PC-3 (cell line): ENCODE measurements around the gene WNT3. TPM values are rescaled to one million over a fixed set of nuclear protein-coding genes. Genes with fewer than 3 reads are reported as not detected.

Source experiments
- ATAC-seq: fragments of 200-7000 bp; cut with Tn5 transposase; 2 replicates; pipeline ENCODE4 v1.9.1; 2020; ENCODE audit warnings: mild to moderate bottlenecking, moderate library complexity
- BruUV-seq: library from RNA; stranded (reverse); fragments of 400-500 nt; replicated peaks from 2 replicates; lab custom pipeline; 2021; lab: Mats Ljungman, UMichigan
- CTCF ChIA-PET: fragments of 300-600 bp; sonication (Branson Sonifier 250); formaldehyde crosslinking; loops from one replicate; lab custom pipeline; 2022; ENCODE audit warnings: antibody characterized with exemption; lab: Charles Lee
- POLR2A ChIA-PET: fragments of 300-600 bp; sonication (Branson Sonifier 250); formaldehyde crosslinking; loops from one replicate; lab custom pipeline; 2022; ENCODE audit warnings: antibody characterized with exemption; ENCODE audit not compliant: unreplicated experiment; lab: Charles Lee
- DNase-seq: peaks from one replicate; pipeline ENCODE4 v3.0.0-alpha.2; 2015
- H2AFZ ChIP-seq: fragments of 300-600 bp; sonication (generic); 2 replicates; pipeline ENCODE4 v1.6.0; 2016; ENCODE audit warnings: antibody characterized with exemption, low read length
- H3F3A ChIP-seq: fragments of 300-600 bp; sonication (generic); one replicate; pipeline ENCODE4 v1.6.0; 2017; ENCODE audit warnings: antibody characterized with exemption, low read length, control low read depth, mild to moderate bottlenecking; ENCODE audit not compliant: unreplicated experiment
- H3K27ac ChIP-seq: fragments of 300-600 bp; sonication (generic); 2 replicates; pipeline ENCODE4 v1.5.1; 2016; ENCODE audit warnings: mild to moderate bottlenecking, low read length
- H3K27me3 ChIP-seq: fragments of 300-600 bp; sonication (generic); 2 replicates; pipeline ENCODE4 v1.6.1; 2016; ENCODE audit warnings: low read length, mixed read lengths
- H3K36me3 ChIP-seq: fragments of 300-600 bp; sonication (generic); 2 replicates; pipeline ENCODE4 v1.6.1; 2016; ENCODE audit warnings: low read depth, mixed run types, low read length, mixed read lengths
- H3K4me1 ChIP-seq: fragments of 300-600 bp; sonication (generic); 2 replicates; pipeline ENCODE4 v1.5.1; 2016; ENCODE audit warnings: low read length; ENCODE audit not compliant: insufficient read depth
- H3K4me2 ChIP-seq: fragments of 300-600 bp; sonication (generic); 2 replicates; pipeline ENCODE4 v1.6.0; 2016; ENCODE audit warnings: low read length
- H3K4me3 ChIP-seq: fragments of 300-600 bp; sonication (generic); 2 replicates; pipeline ENCODE4 v1.5.1; 2016; ENCODE audit warnings: mild to moderate bottlenecking, low read length, mixed read lengths
- H3K79me2 ChIP-seq: fragments of 300-600 bp; sonication (generic); 2 replicates; pipeline ENCODE4 v1.6.1; 2017; ENCODE audit warnings: low read length, mixed read lengths
- H3K9ac ChIP-seq: fragments of 300-600 bp; sonication (generic); 2 replicates; pipeline ENCODE4 v1.6.0; 2016; ENCODE audit warnings: mild to moderate bottlenecking, low read length
- H3K9me2 ChIP-seq: fragments of 300-600 bp; sonication (generic); replicated peaks from 2 replicates; pipeline ENCODE4 v1.6.1; 2016; ENCODE audit warnings: mixed run types, low read length, mixed read lengths
- H3K9me3 ChIP-seq: fragments of 300-600 bp; sonication (generic); 2 replicates; pipeline ENCODE4 v1.6.1; 2016; ENCODE audit warnings: low read length, mixed read lengths
- H4K20me1 ChIP-seq: fragments of 300-600 bp; sonication (generic); 2 replicates; pipeline ENCODE4 v1.6.1; 2016; ENCODE audit warnings: low read length, mixed read lengths
- CTCF ChIP-seq: fragments of 300-600 bp; sonication (generic); conservative IDR thresholded peaks from 2 replicates; pipeline ENCODE4 v1.5.1; 2017; ENCODE audit warnings: antibody characterized with exemption, low read depth, mild to moderate bottlenecking, low read length
- EZH2 ChIP-seq: fragments of 300-600 bp; sonication (generic); IDR thresholded peaks from one replicate; pipeline ENCODE4 v1.6.1; 2017; ENCODE audit warnings: antibody characterized with exemption, mild to moderate bottlenecking, low read length; ENCODE audit not compliant: unreplicated experiment
- EZH2phosphoT487 ChIP-seq: fragments of 300-600 bp; sonication (generic); IDR thresholded peaks from 2 replicates; pipeline ENCODE4 v1.6.1; 2018; ENCODE audit warnings: mild to moderate bottlenecking, antibody characterized with exemption, low read length, borderline replicate concordance
- intact Hi-C: fragments of 100-400 bp; cut with micrococcal nuclease; formaldehyde crosslinking; loops from 2 replicates; pipeline ENCODE4 v1.9.0; 2023
- total RNA-seq: library from RNA; depleted of rRNA; stranded (reverse); fragments of >200 nt; gene quantifications from 2 replicates; pipeline ENCODE4 v1.2.3, GENCODE V29; 2014

WNT3 gene
- total RNA-seq, 1 experiment from 2014 or later, result 4.9 TPM

DNA sequence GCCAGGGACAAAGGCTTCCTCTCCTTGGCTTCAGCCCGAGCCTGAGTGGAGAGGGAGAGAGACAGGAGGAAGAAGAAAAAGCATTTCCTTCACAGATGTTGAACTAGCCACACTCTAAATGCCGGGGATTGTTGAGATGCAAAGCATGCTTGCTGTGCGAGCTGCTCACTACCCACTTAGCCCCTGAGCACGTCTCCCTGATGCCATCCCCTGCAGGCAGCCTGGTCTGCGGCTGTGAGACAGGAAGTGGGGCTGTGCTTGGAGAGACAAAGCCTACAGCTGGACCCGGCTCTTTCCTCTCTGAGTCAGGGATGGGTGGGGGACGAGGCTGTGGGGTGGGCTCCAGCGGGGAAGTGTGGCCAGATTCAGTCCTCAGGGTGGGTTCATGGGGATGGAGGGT, 46.6 kb upstream of the WNT3 start:
- no TSS peak for BruUV-seq

GRCh38 chr17:46863383-46864121, 45.1 kb upstream of the WNT3 start:
- ChIA-PET CTCF (no interaction called here), POLR2A (no interaction called here)
- Histone ChIP-seq H3K79me2 (no peaks in the 10 kb centered on the region), H3K27me3 (peaks cover 14% of the 10 kb centered on the region; the same call in 1 of the 2 replicates), H3K9me3 (no peaks in the 10 kb centered on the region), H3K9ac (no peak overlapping the region), H3K4me2 (no peak overlapping the region), H3K9me2 (no peaks in the 10 kb centered on the region), H3F3A (no peaks in the 10 kb centered on the region), H2AFZ (no peak overlapping the region), H3K4me1 (no peaks in the 10 kb centered on the region), H3K27ac (no peak overlapping the region), H3K36me3 (no peaks in the 10 kb centered on the region), H4K20me1 (no peaks in the 10 kb centered on the region), H3K4me3 (no peak overlapping the region)
- intact Hi-C loops, result no loop called here
- no peak for TF ChIP-seq EZH2
- TF ChIP-seq EZH2phosphoT487, result no peak
- no peak for TF ChIP-seq CTCF
- BruUV-seq, result no TSS peak
- no peak for ATAC-seq
- DNase-seq, result no peak

More for the DNA sequence above, 46.6 kb upstream of the WNT3 start:
- Histone ChIP-seq H3K4me1 (no peaks in the 10 kb centered on the region), H3K27ac (no peak overlapping the region), H3K9ac (no peak overlapping the region), H4K20me1 (no peaks in the 10 kb centered on the region), H3K4me3 (no peak overlapping the region), H3F3A (no peaks in the 10 kb centered on the region), H3K36me3 (no peaks in the 10 kb centered on the region), H3K79me2 (no peaks in the 10 kb centered on the region), H3K9me3 (no peaks in the 10 kb centered on the region), H3K9me2 (no peaks in the 10 kb centered on the region), H2AFZ (no peak overlapping the region), H3K27me3 (peaks cover 14% of the 10 kb centered on the region; the same call in 1 of the 2 replicates), H3K4me2 (no peak overlapping the region)
- ATAC-seq (no peak), DNase-seq (no peak)
- CTCF ChIA-PET, result no interaction called here
- intact Hi-C loops, result no loop called here
- POLR2A ChIA-PET, result no interaction called here
- no peak for TF ChIP-seq EZH2
- TF ChIP-seq EZH2phosphoT487, result no peak
- no peak for TF ChIP-seq CTCF

DNA sequence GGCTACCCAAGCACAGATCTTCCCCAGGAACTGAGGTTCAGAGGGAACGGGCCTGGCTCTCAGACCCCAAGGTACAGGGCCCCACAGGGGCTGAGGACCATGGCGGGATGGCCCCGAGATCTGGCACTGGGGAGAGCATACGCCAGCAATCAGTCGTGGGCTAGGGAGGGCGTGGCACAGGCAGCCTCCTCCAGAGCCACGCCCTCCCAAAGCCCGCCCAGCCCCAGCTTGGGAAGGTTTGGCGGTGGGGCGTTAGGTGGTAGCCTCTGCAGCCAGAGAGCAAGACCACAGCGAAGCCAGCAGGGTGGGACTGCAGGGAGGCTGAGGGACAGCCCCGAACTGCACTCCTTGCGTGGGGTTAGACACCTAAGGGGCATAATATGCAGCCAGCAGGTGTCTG, 44.5 kb upstream of the WNT3 start:
- H3K4me2 ChIP-seq, result no peak overlapping the region
- TF ChIP-seq EZH2phosphoT487, result no peak
- TF ChIP-seq CTCF, result no peak
- no peak for TF ChIP-seq EZH2
- no peak overlapping the region for H3K9ac ChIP-seq
- ChIA-PET POLR2A (no interaction called here), CTCF (no interaction called here)
- no peak for DNase-seq
- no peaks in the 10 kb centered on the region for H4K20me1 ChIP-seq
- peaks cover 14% of the 10 kb centered on the region; the same call in 1 of the 2 replicates for H3K27me3 ChIP-seq
- no peaks in the 10 kb centered on the region for H3K9me2 ChIP-seq
- no TSS peak for BruUV-seq
- ATAC-seq, result no peak
- H3K79me2 ChIP-seq, result no peaks in the 10 kb centered on the region
- no peak overlapping the region for H3K4me3 ChIP-seq
- no peak overlapping the region for H3K27ac ChIP-seq
- H2AFZ ChIP-seq, result no peak overlapping the region
- H3K9me3 ChIP-seq, result no peaks in the 10 kb centered on the region
- no peaks in the 10 kb centered on the region for H3F3A ChIP-seq
- intact Hi-C loops, result no loop called here
- no peaks in the 10 kb centered on the region for H3K36me3 ChIP-seq
- no peaks in the 10 kb centered on the region for H3K4me1 ChIP-seq
